HK-2 (cell line): ENCODE data around the gene FAM20B.
"Not testable (repeated sequence)": the region's sequence is repeated elsewhere in the genome, so short reads cannot be mapped to it uniquely, and the experiment has no call there.

Experiments
- DNase-seq: peaks from one replicate; pipeline ENCODE4 v3.0.0-alpha.2; 2018; ENCODE audit not compliant: unreplicated experiment

The FAM20B gene

GRCh38 chr1:179023946-179024650 is 1.6 kb upstream of the FAM20B start:
- DNase-seq, result no peak

- peak; percentile 81 for DNase-seq
Measured at GRCh38 chr1:179025975-179026812, 500 bp downstream of the FAM20B start.

GRCh38 chr1:179026813-179027669 is 1.3 kb downstream of the FAM20B start:
- no peak for DNase-seq

GRCh38 chr1:179029321-179029759 is 3.6 kb downstream of the FAM20B start:
- no peak for DNase-seq

GRCh38 chr1:179030130-179030529 is 4.4 kb downstream of the FAM20B start:
- no peak for DNase-seq

- no peak for DNase-seq
Measured at GRCh38 chr1:179030683-179031082, 5.0 kb downstream of the FAM20B start.

- no peak for DNase-seq
Measured at GRCh38 chr1:179031284-179031683, 5.6 kb downstream of the FAM20B start.

- peak; percentile 32 for DNase-seq
Measured at GRCh38 chr1:179031855-179032513, 6.3 kb downstream of the FAM20B start.

GRCh38 chr1:179034720-179035119 is 9.0 kb downstream of the FAM20B start:
- DNase-seq, result no peak

- DNase-seq, result no peak
Measured at GRCh38 chr1:179036844-179037465, 11.3 kb downstream of the FAM20B start.

GRCh38 chr1:179038528-179039281 is 13.0 kb downstream of the FAM20B start:
- no peak for DNase-seq

GRCh38 chr1:179039502-179040174 is 13.9 kb downstream of the FAM20B start:
- not testable (repeated sequence) for DNase-seq

GRCh38 chr1:179040175-179040551 is 14.5 kb downstream of the FAM20B start:
- DNase-seq, result not testable (repeated sequence)

GRCh38 chr1:179042087-179042486 is 16.4 kb downstream of the FAM20B start:
- DNase-seq, result no peak

- DNase-seq, result no peak
Measured at GRCh38 chr1:179042700-179043099, 17.0 kb downstream of the FAM20B start.

GRCh38 chr1:179043266-179043665 is 17.6 kb downstream of the FAM20B start:
- DNase-seq, result no peak

GRCh38 chr1:179043907-179044306 is 18.2 kb downstream of the FAM20B start:
- no peak for DNase-seq

GRCh38 chr1:179046808-179047635 is 21.3 kb downstream of the FAM20B start:
- DNase-seq, result no peak

GRCh38 chr1:179047636-179047997 is 21.9 kb downstream of the FAM20B start:
- DNase-seq, result no peak
